Sigmoid colon (tissue), 3 donors: ENCODE measurements around the gene CWC27.

Source experiments
- POLR2A ChIP-seq, 2 donors: fragments of 450-650 bp; IDR thresholded peaks; one replicate each; pipeline ENCODE4 v1.6.1; 2016; ENCODE audit warnings: antibody characterized with exemption in 2 of 2, mild to moderate bottlenecking in 2 of 2, moderate library complexity in 2 of 2
- TF ChIP-seq, protein P1 (sequence below), 4 experiments: fragments of 450-650 bp in 3 of 4; fragments of 200-600 bp in 1 of 4; IDR thresholded peaks; one replicate each; pipeline ENCODE4 v1.5.1; 2016 to 2019; ENCODE audit warnings: antibody characterized with exemption in 4 of 4, mild to moderate bottlenecking in 3 of 4, moderate library complexity in 2 of 4

DNA sequence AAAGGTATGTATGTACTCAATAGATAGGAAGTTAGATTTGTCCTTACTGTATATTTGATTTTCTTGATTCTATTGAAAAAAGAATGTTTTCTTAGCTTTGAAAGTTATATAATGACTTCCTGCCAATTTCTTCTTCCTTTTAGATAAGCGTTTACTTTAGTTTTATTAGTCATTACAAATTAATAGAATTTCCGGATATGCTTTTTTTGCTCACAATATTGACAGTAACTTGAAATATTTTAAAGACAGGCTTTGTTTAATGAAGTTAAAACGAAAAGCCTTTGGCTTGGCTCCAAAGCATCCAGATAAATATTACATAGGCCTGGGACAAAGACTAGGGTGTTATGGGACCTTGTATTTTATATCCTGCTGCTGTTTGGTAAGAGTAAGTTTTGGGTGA is 49.5 kb downstream of the CWC27 start:
- no peak for TF ChIP-seq POLR2A (IDR thresholded peaks at IDR 0.05)
- TF ChIP-seq, protein P1, sequence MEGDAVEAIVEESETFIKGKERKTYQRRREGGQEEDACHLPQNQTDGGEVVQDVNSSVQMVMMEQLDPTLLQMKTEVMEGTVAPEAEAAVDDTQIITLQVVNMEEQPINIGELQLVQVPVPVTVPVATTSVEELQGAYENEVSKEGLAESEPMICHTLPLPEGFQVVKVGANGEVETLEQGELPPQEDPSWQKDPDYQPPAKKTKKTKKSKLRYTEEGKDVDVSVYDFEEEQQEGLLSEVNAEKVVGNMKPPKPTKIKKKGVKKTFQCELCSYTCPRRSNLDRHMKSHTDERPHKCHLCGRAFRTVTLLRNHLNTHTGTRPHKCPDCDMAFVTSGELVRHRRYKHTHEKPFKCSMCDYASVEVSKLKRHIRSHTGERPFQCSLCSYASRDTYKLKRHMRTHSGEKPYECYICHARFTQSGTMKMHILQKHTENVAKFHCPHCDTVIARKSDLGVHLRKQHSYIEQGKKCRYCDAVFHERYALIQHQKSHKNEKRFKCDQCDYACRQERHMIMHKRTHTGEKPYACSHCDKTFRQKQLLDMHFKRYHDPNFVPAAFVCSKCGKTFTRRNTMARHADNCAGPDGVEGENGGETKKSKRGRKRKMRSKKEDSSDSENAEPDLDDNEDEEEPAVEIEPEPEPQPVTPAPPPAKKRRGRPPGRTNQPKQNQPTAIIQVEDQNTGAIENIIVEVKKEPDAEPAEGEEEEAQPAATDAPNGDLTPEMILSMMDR (IDR thresholded peaks at IDR 0.05): no peak
